Astrocyte (in vitro differentiated cells and primary cell): ENCODE results near the gene C1orf159. TPM values are rescaled to one million over a fixed set of nuclear protein-coding genes. Genes with fewer than 3 reads are reported as not detected.

Source experiments
- DNase-seq: peaks from one replicate; pipeline ENCODE4 v3.0.0-alpha.2; 2010; ENCODE audit warnings: low read depth
- FAIRE-seq: peaks from 2 replicates; lab custom pipeline; 2011; peaks lifted over from hg19 to GRCh38; lab: Jason Lieb, UNC
- H2AFZ ChIP-seq: 2 replicates; pipeline ENCODE4 v1.6.0; 2012; ENCODE audit warnings: low read depth, low read length, inconsistent platforms
- H3K27ac ChIP-seq: 2 replicates; pipeline ENCODE4 v1.5.1; 2011; ENCODE audit warnings: low read depth, low read length, inconsistent platforms
- H3K27me3 ChIP-seq: 2 replicates; pipeline ENCODE4 v1.6.0; 2011; ENCODE audit warnings: low read length, inconsistent platforms; ENCODE audit not compliant: insufficient read depth
- H3K36me3 ChIP-seq: 2 replicates; pipeline ENCODE4 v1.5.1; 2011; ENCODE audit warnings: low read length, inconsistent platforms; ENCODE audit not compliant: insufficient read depth
- H3K4me1 ChIP-seq: 2 replicates; pipeline ENCODE4 v1.5.1; 2011; ENCODE audit warnings: low read length, inconsistent platforms; ENCODE audit not compliant: insufficient read depth
- H3K4me2 ChIP-seq: 2 replicates; pipeline ENCODE4 v1.6.0; 2012; ENCODE audit warnings: low read length, inconsistent platforms
- H3K4me3 ChIP-seq: 2 replicates; pipeline ENCODE4 v1.5.1; 2011; ENCODE audit warnings: low read depth, mild to moderate bottlenecking, low read length, inconsistent platforms; ENCODE audit not compliant: insufficient read depth
- H3K79me2 ChIP-seq: 2 replicates; pipeline ENCODE4 v1.6.0; 2012; ENCODE audit warnings: mild to moderate bottlenecking, low read length, inconsistent platforms; ENCODE audit not compliant: insufficient read depth
- H3K9ac ChIP-seq: 2 replicates; pipeline ENCODE4 v1.6.0; 2012; ENCODE audit warnings: mild to moderate bottlenecking, low read length, inconsistent platforms
- H3K9me3 ChIP-seq: 2 replicates; pipeline ENCODE4 v1.5.1; 2012; ENCODE audit warnings: low read depth, mild to moderate bottlenecking, low read length, inconsistent platforms; ENCODE audit not compliant: insufficient read depth
- H4K20me1 ChIP-seq: 2 replicates; pipeline ENCODE4 v1.6.0; 2012; ENCODE audit warnings: low read length, inconsistent platforms; ENCODE audit not compliant: insufficient read depth
- H3K27ac Mint-ChIP-seq: one replicate; pipeline ENCODE4 v1.8.0; 2021; ENCODE audit warnings: mild to moderate bottlenecking, mixed read lengths; ENCODE audit not compliant: unreplicated experiment
- H3K27me3 Mint-ChIP-seq: one replicate; pipeline ENCODE4 v1.8.0; 2021; ENCODE audit warnings: low read depth, mixed read lengths; ENCODE audit not compliant: unreplicated experiment
- H3K36me3 Mint-ChIP-seq: one replicate; pipeline ENCODE4 v1.8.0; 2021; ENCODE audit warnings: low read depth, mixed read lengths; ENCODE audit not compliant: unreplicated experiment
- H3K4me1 Mint-ChIP-seq: one replicate; pipeline ENCODE4 v1.8.0; 2021; ENCODE audit warnings: low read depth, mixed read lengths; ENCODE audit not compliant: unreplicated experiment
- H3K4me3 Mint-ChIP-seq: one replicate; pipeline ENCODE4 v1.8.0; 2021; ENCODE audit warnings: mild to moderate bottlenecking, moderate library complexity, mixed read lengths; ENCODE audit not compliant: unreplicated experiment
- H3K9me3 Mint-ChIP-seq: one replicate; pipeline ENCODE4 v1.8.0; 2021; ENCODE audit warnings: mild to moderate bottlenecking, mixed read lengths; ENCODE audit not compliant: unreplicated experiment
- EZH2 ChIP-seq: IDR thresholded peaks from 2 replicates; pipeline ENCODE4 v1.6.1; 2012; ENCODE audit warnings: mild to moderate bottlenecking, low read length, inconsistent platforms; ENCODE audit not compliant: insufficient read depth
- total RNA-seq: library from RNA; stranded (reverse); gene quantifications from 2 replicates; pipeline ENCODE4 v1.2.1, GENCODE V29; 2021
- TF ChIP-seq, protein P1 (sequence below): IDR thresholded peaks from 2 replicates; pipeline ENCODE4 v1.5.1; 2011; ENCODE audit warnings: low read depth, mild to moderate bottlenecking, inconsistent platforms, low read length, moderate library complexity; ENCODE audit not compliant: insufficient read depth

Gene C1orf159
- total RNA-seq, 1 donor from 2014 or later = 13.9 TPM

- TF ChIP-seq, protein P1, sequence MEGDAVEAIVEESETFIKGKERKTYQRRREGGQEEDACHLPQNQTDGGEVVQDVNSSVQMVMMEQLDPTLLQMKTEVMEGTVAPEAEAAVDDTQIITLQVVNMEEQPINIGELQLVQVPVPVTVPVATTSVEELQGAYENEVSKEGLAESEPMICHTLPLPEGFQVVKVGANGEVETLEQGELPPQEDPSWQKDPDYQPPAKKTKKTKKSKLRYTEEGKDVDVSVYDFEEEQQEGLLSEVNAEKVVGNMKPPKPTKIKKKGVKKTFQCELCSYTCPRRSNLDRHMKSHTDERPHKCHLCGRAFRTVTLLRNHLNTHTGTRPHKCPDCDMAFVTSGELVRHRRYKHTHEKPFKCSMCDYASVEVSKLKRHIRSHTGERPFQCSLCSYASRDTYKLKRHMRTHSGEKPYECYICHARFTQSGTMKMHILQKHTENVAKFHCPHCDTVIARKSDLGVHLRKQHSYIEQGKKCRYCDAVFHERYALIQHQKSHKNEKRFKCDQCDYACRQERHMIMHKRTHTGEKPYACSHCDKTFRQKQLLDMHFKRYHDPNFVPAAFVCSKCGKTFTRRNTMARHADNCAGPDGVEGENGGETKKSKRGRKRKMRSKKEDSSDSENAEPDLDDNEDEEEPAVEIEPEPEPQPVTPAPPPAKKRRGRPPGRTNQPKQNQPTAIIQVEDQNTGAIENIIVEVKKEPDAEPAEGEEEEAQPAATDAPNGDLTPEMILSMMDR = no peak
- no peak for TF ChIP-seq EZH2
- H3K4me3 ChIP-seq = no peak overlapping the region
- H3K27ac ChIP-seq = no peak overlapping the region
- no peak overlapping the region for H2AFZ ChIP-seq
- H3K4me2 ChIP-seq = no peak overlapping the region
- H3K79me2 ChIP-seq = peaks cover 22% of the 10 kb centered on the region
- peaks cover 5% of the 10 kb centered on the region for H3K4me1 Mint-ChIP-seq
- no peak overlapping the region for H3K27ac Mint-ChIP-seq
- no peaks in the 10 kb centered on the region for H3K27me3 ChIP-seq
- H4K20me1 ChIP-seq = peaks cover 79% of the 10 kb centered on the region
- no peaks in the 10 kb centered on the region for H3K27me3 Mint-ChIP-seq
- H3K9me3 ChIP-seq = no peaks in the 10 kb centered on the region
- H3K36me3 ChIP-seq = no peaks in the 10 kb centered on the region
- no peak overlapping the region for H3K4me3 Mint-ChIP-seq
- H3K36me3 Mint-ChIP-seq = peaks cover 19% of the 10 kb centered on the region
- H3K9ac ChIP-seq = no peak overlapping the region
- peaks cover 7% of the 10 kb centered on the region for H3K4me1 ChIP-seq
- no peaks in the 10 kb centered on the region for H3K9me3 Mint-ChIP-seq
- no peak for DNase-seq
- no peak for FAIRE-seq
Measured at GRCh38 chr1:1041092-1041523, 74.8 kb downstream of the C1orf159 start.

- Mint-ChIP-seq H3K4me1 (peaks cover 6% of the 10 kb centered on the region), H3K9me3 (no peaks in the 10 kb centered on the region), H3K27ac (no peak overlapping the region), H3K4me3 (no peak overlapping the region), H3K36me3 (peaks cover 18% of the 10 kb centered on the region), H3K27me3 (no peaks in the 10 kb centered on the region)
- Histone ChIP-seq H3K9me3 (no peaks in the 10 kb centered on the region), H4K20me1 (peaks cover 86% of the 10 kb centered on the region), H3K27me3 (no peaks in the 10 kb centered on the region), H3K4me3 (no peak overlapping the region), H3K9ac (no peak overlapping the region), H3K79me2 (peaks cover 22% of the 10 kb centered on the region), H3K27ac (no peak overlapping the region), H3K4me2 (peak overlapping the region; percentile 79), H3K4me1 (peaks cover 7% of the 10 kb centered on the region), H3K36me3 (no peaks in the 10 kb centered on the region), H2AFZ (no peak overlapping the region)
- TF ChIP-seq EZH2 = peak; percentile 50
- TF ChIP-seq, protein P1 = no peak
- FAIRE-seq = no peak
- DNase-seq = peak; percentile 77
Measured at GRCh38 chr1:1040004-1040991, 75.6 kb downstream of the C1orf159 start.
